ENCODE measurements around the gene NUDT14. TPM values are rescaled to one million over a fixed set of nuclear protein-coding genes. Genes with fewer than 3 reads are reported as not detected.

Gene NUDT14
- total RNA-seq, 1 experiment from 2014 or later: 26.1 TPM

DNA sequence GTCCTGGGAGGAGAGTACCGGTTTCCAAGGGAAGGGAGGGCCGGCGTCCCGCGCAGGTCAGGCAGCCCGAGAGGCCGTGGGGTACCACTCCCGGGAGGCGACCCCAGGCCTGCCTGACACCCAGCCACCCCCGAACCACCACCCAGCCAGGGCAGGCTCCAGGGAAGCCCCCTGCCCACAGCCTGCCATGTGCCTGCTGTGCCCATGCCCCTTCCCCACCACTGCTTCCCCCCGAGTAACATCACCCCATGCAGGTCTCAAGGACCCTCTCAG lies 2.3 kb downstream of the NUDT14 start:
- TF ChIP-seq, protein P1, sequence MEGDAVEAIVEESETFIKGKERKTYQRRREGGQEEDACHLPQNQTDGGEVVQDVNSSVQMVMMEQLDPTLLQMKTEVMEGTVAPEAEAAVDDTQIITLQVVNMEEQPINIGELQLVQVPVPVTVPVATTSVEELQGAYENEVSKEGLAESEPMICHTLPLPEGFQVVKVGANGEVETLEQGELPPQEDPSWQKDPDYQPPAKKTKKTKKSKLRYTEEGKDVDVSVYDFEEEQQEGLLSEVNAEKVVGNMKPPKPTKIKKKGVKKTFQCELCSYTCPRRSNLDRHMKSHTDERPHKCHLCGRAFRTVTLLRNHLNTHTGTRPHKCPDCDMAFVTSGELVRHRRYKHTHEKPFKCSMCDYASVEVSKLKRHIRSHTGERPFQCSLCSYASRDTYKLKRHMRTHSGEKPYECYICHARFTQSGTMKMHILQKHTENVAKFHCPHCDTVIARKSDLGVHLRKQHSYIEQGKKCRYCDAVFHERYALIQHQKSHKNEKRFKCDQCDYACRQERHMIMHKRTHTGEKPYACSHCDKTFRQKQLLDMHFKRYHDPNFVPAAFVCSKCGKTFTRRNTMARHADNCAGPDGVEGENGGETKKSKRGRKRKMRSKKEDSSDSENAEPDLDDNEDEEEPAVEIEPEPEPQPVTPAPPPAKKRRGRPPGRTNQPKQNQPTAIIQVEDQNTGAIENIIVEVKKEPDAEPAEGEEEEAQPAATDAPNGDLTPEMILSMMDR (IDR thresholded peaks at IDR 0.05; ENCODE audit: unreplicated experiment): no peak
- Mint-ChIP-seq H3K27me3 (ENCODE audit: insufficient read depth, unreplicated experiment) (peaks cover 8% of the 10 kb centered on the region), H3K36me3 (ENCODE audit: insufficient read depth, unreplicated experiment) (no peaks in the 10 kb centered on the region), H3K4me3 (ENCODE audit: unreplicated experiment) (no peak overlapping the region), H3K27ac (ENCODE audit: low read depth, unreplicated experiment) (no peak overlapping the region), H3K9me3 (ENCODE audit: unreplicated experiment) (no peaks in the 10 kb centered on the region), H3K4me1 (ENCODE audit: insufficient read depth, unreplicated experiment) (no peaks in the 10 kb centered on the region)
- ChIA-PET POLR2A (no interaction called here), CTCF (interaction anchor here (1.6 kb wide), 1 partner anchor 88 kb away, joined by 3 read pairs; no protein-coding TSS in a partner anchor)
- BruUV-seq (replicated peaks): no TSS peak
- DNase-seq (ENCODE audit: unreplicated experiment): no peak
- intact Hi-C loops (cut with micrococcal nuclease): no loop called here

DNA sequence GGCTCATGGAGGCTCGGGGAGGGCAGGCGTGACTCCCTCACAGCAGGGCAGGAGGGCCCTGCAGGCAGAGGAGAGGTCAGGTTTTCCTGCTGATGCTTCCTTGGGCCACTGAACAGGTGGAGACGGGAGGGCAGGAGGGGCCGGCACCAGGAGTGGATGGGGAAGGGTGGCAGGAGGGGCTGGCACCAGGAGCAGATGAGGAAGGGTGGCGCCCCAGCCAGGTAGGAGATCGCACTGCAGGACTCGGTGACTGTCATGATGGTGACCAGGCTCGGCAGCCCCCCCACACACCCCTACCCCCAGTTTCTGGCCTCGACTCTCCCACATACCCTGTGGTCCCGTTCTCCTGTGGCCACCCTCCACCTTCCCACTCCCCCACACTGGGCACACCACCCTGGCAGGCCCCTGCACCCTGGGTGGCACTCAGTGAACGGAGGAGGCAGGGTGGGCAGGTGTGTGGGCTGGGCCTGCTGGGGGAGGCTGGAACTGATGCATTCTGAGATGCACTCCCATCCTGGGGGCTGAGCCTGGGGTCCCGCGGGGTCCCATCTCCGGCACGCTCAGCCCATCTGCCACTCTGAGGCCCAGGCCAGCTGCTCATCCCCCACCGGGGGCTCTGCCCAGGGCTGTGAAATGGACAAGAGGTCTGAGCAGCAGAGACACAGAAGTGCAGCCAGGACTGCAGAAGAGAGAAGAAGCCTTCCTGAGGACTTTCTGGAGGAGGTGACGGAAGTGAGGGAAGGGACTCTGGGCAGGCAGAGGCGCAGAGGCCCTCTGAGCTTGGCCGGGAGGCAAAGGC lies 2.8 kb downstream of the NUDT14 start:
- no peaks in the 10 kb centered on the region for H3K36me3 Mint-ChIP-seq (ENCODE audit: insufficient read depth, unreplicated experiment)
- H3K4me1 Mint-ChIP-seq (ENCODE audit: insufficient read depth, unreplicated experiment): no peaks in the 10 kb centered on the region
- H3K9me3 Mint-ChIP-seq (ENCODE audit: unreplicated experiment): no peaks in the 10 kb centered on the region
- CTCF ChIA-PET: no interaction called here
- DNase-seq (ENCODE audit: unreplicated experiment): no peak
- no peak overlapping the region for H3K27ac Mint-ChIP-seq (ENCODE audit: low read depth, unreplicated experiment)
- peaks cover 3% of the 10 kb centered on the region for H3K27me3 Mint-ChIP-seq (ENCODE audit: insufficient read depth, unreplicated experiment)
- POLR2A ChIA-PET: no interaction called here
- intact Hi-C loops (cut with micrococcal nuclease): no loop called here
- TF ChIP-seq, protein P1 (IDR thresholded peaks at IDR 0.05; ENCODE audit: unreplicated experiment): no peak
- no peak overlapping the region for H3K4me3 Mint-ChIP-seq (ENCODE audit: unreplicated experiment)
- BruUV-seq (replicated peaks): no TSS peak

DNA sequence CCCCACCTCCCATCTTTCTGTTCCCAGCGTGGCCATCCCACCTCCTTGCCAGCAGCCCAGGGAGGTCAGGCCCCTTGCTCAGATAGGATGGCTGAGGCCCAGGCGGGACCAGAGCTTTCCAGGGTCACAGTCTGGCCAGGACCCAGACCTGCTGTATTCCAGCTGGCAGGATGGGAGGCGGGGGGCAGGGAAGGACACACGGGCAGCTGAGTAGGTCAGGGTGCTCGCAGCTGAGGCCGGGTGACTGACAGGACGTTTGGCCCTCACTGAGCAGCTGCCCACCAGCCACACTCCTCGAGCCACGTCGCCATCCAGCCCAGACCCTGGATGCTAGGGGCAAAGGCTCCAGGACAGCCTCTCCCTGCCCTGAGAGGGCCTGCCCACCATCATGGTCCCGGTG lies 4.0 kb downstream of the NUDT14 start:
- H3K4me1 Mint-ChIP-seq (ENCODE audit: insufficient read depth, unreplicated experiment): no peaks in the 10 kb centered on the region

DNA sequence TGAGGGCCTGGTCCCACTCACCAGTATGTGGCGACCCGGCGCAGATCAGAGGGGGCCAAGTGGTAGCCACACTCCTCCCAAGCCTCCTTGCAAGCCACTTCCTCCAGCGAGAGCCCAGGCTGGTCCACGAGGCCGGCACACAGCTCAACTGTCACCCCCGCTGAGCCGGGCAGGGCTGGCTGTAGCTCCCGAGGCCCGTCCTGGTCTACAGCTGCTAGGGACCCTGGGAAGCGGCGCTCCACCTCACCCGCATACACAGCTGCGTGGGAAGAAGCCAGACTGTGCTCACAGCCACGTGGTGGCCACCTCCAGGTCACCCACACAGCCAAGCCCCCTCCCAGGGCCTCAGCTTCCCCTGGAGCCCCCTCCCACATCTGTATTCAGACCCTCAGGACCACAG lies 4.6 kb downstream of the NUDT14 start:
- no peaks in the 10 kb centered on the region for H3K4me1 Mint-ChIP-seq (ENCODE audit: insufficient read depth, unreplicated experiment)
- no peak overlapping the region for H3K27ac Mint-ChIP-seq (ENCODE audit: low read depth, unreplicated experiment)
- no peak overlapping the region for H3K4me3 Mint-ChIP-seq (ENCODE audit: unreplicated experiment)
- no peaks in the 10 kb centered on the region for H3K27me3 Mint-ChIP-seq (ENCODE audit: insufficient read depth, unreplicated experiment)
- intact Hi-C loops (cut with micrococcal nuclease): no loop called here
- POLR2A ChIA-PET: no interaction called here
- no peaks in the 10 kb centered on the region for H3K36me3 Mint-ChIP-seq (ENCODE audit: insufficient read depth, unreplicated experiment)
- BruUV-seq (replicated peaks): no TSS peak
- DNase-seq (ENCODE audit: unreplicated experiment): no peak
- H3K9me3 Mint-ChIP-seq (ENCODE audit: unreplicated experiment): no peaks in the 10 kb centered on the region
- TF ChIP-seq, protein P1 (IDR thresholded peaks at IDR 0.05; ENCODE audit: unreplicated experiment): no peak
- CTCF ChIA-PET: interaction anchor here (0.6 to 0.9 kb wide), 2 partner anchors 86 to 226 kb away, joined by 4 to 5 read pairs; no protein-coding TSS in a partner anchor

More for the DNA sequence above, 4.0 kb downstream of the NUDT14 start:
- ChIA-PET POLR2A (no interaction called here), CTCF (interaction anchor here (0.7 kb wide), 1 partner anchor 20 kb away, joined by 4 read pairs; no protein-coding TSS in a partner anchor)
- TF ChIP-seq, protein P1 (IDR thresholded peaks at IDR 0.05; ENCODE audit: unreplicated experiment): no peak
- no TSS peak for BruUV-seq (replicated peaks)
- no peak overlapping the region for H3K27ac Mint-ChIP-seq (ENCODE audit: low read depth, unreplicated experiment)
- no peak for DNase-seq (ENCODE audit: unreplicated experiment)
- intact Hi-C loops (cut with micrococcal nuclease): no loop called here
- no peaks in the 10 kb centered on the region for H3K9me3 Mint-ChIP-seq (ENCODE audit: unreplicated experiment)
- no peak overlapping the region for H3K4me3 Mint-ChIP-seq (ENCODE audit: unreplicated experiment)
- H3K27me3 Mint-ChIP-seq (ENCODE audit: insufficient read depth, unreplicated experiment): no peaks in the 10 kb centered on the region
- no peaks in the 10 kb centered on the region for H3K36me3 Mint-ChIP-seq (ENCODE audit: insufficient read depth, unreplicated experiment)
